ENCODE measurements around the gene KCNMA1. TPM values are rescaled to one million over a fixed set of nuclear protein-coding genes. Genes with fewer than 3 reads are reported as not detected.

Gene KCNMA1
- total and polyA plus RNA-seq, 3 donors from 2014 or later = 13.6 to 36.1 (median 24.7) TPM

DNA sequence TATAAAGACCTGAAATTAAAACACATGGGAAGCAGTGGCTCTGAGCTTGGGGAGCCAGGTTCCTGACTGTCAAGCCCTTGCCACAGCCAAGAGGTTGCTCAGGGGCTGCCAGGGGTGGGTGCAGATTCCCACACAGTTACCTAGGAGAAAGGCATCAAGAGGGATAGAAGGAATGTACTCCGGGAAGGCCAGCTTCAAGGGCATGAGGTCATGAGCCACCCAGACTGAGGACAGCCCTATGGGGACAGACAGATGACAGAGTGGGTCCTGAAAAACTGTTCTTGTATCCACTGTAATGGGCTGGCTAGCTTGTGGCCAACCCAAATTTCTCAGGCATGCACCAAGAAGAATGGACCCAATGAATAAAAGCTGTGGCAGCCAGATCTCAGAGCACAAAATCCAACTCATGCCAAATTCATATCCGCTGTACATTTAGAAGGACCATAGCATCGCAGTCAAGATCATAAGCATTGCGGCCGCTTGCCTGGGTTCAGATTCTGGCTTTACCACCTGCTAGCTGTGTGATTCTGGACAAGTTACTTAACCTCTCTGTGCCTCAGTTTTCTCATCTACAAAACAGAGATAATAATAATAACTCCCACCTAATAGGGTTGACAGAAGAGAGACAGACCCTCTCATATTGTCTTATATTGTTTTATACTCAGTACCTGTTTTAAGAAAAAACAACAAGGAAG is 44.9 kb upstream of the KCNMA1 start:
- TF ChIP-seq POLR2A (IDR thresholded peaks at IDR 0.05) = no peak
- TF ChIP-seq, protein P1, sequence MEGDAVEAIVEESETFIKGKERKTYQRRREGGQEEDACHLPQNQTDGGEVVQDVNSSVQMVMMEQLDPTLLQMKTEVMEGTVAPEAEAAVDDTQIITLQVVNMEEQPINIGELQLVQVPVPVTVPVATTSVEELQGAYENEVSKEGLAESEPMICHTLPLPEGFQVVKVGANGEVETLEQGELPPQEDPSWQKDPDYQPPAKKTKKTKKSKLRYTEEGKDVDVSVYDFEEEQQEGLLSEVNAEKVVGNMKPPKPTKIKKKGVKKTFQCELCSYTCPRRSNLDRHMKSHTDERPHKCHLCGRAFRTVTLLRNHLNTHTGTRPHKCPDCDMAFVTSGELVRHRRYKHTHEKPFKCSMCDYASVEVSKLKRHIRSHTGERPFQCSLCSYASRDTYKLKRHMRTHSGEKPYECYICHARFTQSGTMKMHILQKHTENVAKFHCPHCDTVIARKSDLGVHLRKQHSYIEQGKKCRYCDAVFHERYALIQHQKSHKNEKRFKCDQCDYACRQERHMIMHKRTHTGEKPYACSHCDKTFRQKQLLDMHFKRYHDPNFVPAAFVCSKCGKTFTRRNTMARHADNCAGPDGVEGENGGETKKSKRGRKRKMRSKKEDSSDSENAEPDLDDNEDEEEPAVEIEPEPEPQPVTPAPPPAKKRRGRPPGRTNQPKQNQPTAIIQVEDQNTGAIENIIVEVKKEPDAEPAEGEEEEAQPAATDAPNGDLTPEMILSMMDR (IDR thresholded peaks at IDR 0.05) = no peak
- no peaks in the 10 kb centered on the region for H3K4me1 ChIP-seq
- intact Hi-C loops (cut with DNase I; ENCODE audit: low total_unique reads) = no loop called here
- H3K36me3 ChIP-seq (ENCODE audit: low read depth, missing control alignments) = no peaks in the 10 kb centered on the region
- H3K27me3 ChIP-seq = no peaks in the 10 kb centered on the region
- no peak for DNase-seq
- H3K4me3 ChIP-seq = no peak overlapping the region
- H3K9me3 ChIP-seq = no peaks in the 10 kb centered on the region
- H3K27ac ChIP-seq = no peak overlapping the region
- WGBS, 2 donors = 90 to 91% methylated on average over 5 of the region's 5 CpGs

DNA sequence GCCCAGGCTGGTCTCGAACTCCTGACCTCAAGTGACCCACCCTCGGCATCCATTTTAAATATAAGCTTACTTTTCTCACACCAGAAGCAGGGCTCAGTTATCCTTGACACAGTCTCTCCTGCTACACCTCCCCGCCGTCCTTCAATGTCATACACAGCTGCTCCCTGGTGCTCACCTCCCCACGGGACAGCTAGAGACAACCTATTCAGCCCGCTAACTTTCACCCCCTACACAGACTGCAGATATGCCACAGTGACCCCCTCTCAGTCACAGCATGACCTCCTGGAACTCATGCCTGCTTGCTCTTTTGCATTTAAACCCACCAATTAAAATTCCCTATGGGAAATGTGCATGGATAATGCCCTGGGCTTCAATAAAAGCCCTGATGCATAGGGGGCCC is 44.2 kb upstream of the KCNMA1 start:
- Histone ChIP-seq H3K9me3 (no peaks in the 10 kb centered on the region), H3K4me3 (no peak overlapping the region), H3K36me3 (ENCODE audit: low read depth, missing control alignments) (no peaks in the 10 kb centered on the region), H3K27me3 (no peaks in the 10 kb centered on the region), H3K4me1 (no peaks in the 10 kb centered on the region), H3K27ac (no peak overlapping the region)
- intact Hi-C loops (cut with DNase I; ENCODE audit: low total_unique reads) = no loop called here
- TF ChIP-seq, protein P1 (IDR thresholded peaks at IDR 0.05) = no peak
- TF ChIP-seq POLR2A (IDR thresholded peaks at IDR 0.05) = no peak
- WGBS, 2 donors = 82 to 85% methylated on average over 6 of the region's 6 CpGs
- no peak for DNase-seq

DNA sequence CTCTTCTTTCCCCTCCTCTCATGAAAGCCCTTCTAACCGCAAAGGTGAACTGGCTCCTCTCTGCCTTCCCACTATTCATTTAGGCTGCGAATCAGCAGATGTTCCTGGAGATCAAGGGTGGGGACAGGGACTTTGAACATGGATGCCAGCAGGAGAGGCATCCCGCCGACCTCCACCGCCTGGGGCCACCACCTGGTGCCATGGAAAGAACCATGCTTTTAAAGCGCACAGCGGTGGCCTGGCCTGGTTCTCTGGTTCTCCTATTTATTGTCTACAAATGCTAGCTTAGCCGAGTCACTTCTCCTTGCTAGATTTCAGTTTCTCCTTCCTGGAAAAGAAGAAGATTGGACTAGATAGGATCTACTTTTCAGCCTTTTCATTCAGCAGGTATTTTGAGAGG is 43.2 kb upstream of the KCNMA1 start:
- Histone ChIP-seq H3K4me3 (no peak overlapping the region), H3K27me3 (no peaks in the 10 kb centered on the region), H3K27ac (no peak overlapping the region), H3K36me3 (ENCODE audit: low read depth, missing control alignments) (no peaks in the 10 kb centered on the region), H3K9me3 (no peaks in the 10 kb centered on the region), H3K4me1 (no peaks in the 10 kb centered on the region)
- no peak for DNase-seq
- TF ChIP-seq, protein P1 (IDR thresholded peaks at IDR 0.05) = no peak
- no peak for TF ChIP-seq POLR2A (IDR thresholded peaks at IDR 0.05)
- WGBS, 2 donors = 93 to 96% methylated on average over 6 to 8 of the region's 8 CpGs
- intact Hi-C loops (cut with DNase I; ENCODE audit: low total_unique reads) = no loop called here

DNA sequence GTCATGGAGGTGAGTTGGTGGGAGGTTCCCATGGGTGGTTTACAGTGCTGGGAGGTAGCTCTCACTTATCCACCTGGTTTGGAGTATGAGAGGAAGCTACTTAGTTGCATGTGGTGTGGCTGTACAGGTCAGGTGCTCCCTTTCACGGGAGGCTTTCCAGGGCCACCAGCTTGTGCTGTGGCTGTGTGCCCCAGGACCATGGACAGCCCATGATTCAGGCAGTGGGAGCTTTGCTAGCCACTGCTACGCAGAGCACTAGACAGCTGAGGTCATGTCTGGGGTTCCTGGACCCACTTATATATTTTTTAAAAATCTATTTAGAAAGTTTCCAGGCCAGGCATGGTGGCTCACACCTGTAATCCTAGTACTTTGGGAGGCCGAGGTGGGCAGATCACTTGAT is 42.5 kb upstream of the KCNMA1 start:
- DNase-seq = no peak
- intact Hi-C loops (cut with DNase I; ENCODE audit: low total_unique reads) = no loop called here
- Histone ChIP-seq H3K27ac (no peak overlapping the region), H3K9me3 (no peaks in the 10 kb centered on the region), H3K36me3 (ENCODE audit: low read depth, missing control alignments) (no peaks in the 10 kb centered on the region), H3K4me3 (no peak overlapping the region), H3K4me1 (no peaks in the 10 kb centered on the region), H3K27me3 (no peaks in the 10 kb centered on the region)
- WGBS, 2 donors = 93 to 94% methylated on average over 2 to 3 of the region's 3 CpGs
- TF ChIP-seq POLR2A (IDR thresholded peaks at IDR 0.05) = no peak
- TF ChIP-seq, protein P1 (IDR thresholded peaks at IDR 0.05) = no peak

DNA sequence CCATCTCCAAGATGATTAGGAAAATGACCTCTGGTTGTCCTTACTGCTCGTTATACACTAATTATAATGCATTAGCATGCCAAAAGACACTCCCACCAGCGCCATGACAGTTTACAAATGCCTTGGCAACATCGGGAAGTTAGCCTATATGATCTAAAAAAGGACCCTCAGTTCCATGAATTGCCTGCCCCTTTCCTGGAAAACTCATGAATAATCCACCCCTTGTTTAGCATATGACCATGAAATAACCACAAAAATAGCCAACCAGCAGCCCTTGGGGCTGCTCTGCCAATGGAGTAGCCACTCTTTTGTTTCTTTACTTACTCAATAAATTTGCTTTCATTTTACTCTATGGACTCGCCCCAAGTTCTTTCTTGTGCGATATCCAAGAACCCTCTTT is 41.6 kb upstream of the KCNMA1 start:
- no peak overlapping the region for H3K27ac ChIP-seq
- H3K4me1 ChIP-seq = no peaks in the 10 kb centered on the region
- no peaks in the 10 kb centered on the region for H3K36me3 ChIP-seq (ENCODE audit: low read depth, missing control alignments)
- WGBS, 2 donors = 68 to 70% methylated on average over 5 of the region's 5 CpGs
- H3K4me3 ChIP-seq = no peak overlapping the region
- DNase-seq = no peak
- no peaks in the 10 kb centered on the region for H3K9me3 ChIP-seq
- TF ChIP-seq, protein P1 (IDR thresholded peaks at IDR 0.05) = no peak
- H3K27me3 ChIP-seq = no peaks in the 10 kb centered on the region
- intact Hi-C loops (cut with DNase I; ENCODE audit: low total_unique reads) = no loop called here
